GM12873 (cell line): Measurements from ENCODE around the gene IL1RN.

Experiments used
- CTCF ChIP-seq: IDR thresholded peaks from 2 replicates; pipeline ENCODE4 v1.5.1; 2012; ENCODE audit warnings: low read depth, mild to moderate bottlenecking, moderate library complexity, low read length, control low read depth; ENCODE audit not compliant: insufficient read depth; ENCODE audit errors: missing control alignments

The IL1RN gene

GRCh38 chr2:113180131-113180946, 52.9 kb downstream of the IL1RN start:
- TF ChIP-seq CTCF: no peak

- no peak for TF ChIP-seq CTCF
These were observed 54.1 kb downstream of the IL1RN start for GRCh38 chr2:113181258-113182051.

GRCh38 chr2:113182471-113183260, 55.3 kb downstream of the IL1RN start:
- TF ChIP-seq CTCF: no peak

GRCh38 chr2:113183264-113183663, 55.9 kb downstream of the IL1RN start:
- no peak for TF ChIP-seq CTCF
